Renal cortex interstitium (tissue), 11 donors: Measurements from ENCODE around the gene NXPH4. TPM values are rescaled to one million over a fixed set of nuclear protein-coding genes. Genes with fewer than 3 reads are reported as not detected.

Source experiments
- DNase-seq, 11 donors: peaks; one replicate each; pipeline ENCODE4 v3.0.0-alpha.2; 2013; ENCODE audit warnings: low read depth in 9 of 11, low spot score in 4 of 11; ENCODE audit errors: extremely low read depth in 1 of 11
- polyA plus RNA-seq, 3 donors: library from polyadenylated mRNA; unstranded; fragments of 120-200 nt; gene quantifications; one replicate each; pipeline ENCODE4 v1.2.1, GENCODE V29; 2013; ENCODE audit not compliant: insufficient read length in 3 of 3

The NXPH4 gene
- polyA plus RNA-seq, 3 donors: 3.0 to 5.6 (median 4.2) TPM

- no peak for DNase-seq
Measured at GRCh38 chr12:57196956-57197355, 19.6 kb upstream of the NXPH4 start.

DNA sequence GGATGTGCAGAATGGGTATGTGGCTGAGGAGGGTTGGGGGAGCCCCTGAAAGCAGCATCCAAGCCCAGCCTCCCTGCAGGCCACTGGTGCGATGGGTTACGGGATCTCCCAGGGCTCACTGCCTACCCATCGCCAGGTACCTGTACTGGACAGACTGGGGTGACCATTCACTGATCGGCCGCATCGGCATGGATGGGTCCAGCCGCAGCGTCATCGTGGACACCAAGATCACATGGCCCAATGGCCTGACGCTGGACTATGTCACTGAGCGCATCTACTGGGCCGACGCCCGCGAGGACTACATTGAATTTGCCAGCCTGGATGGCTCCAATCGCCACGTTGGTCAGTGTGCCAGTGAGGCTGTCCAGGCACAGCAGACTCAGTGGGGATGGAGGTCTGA is 18.3 kb upstream of the NXPH4 start:
- no peak for DNase-seq

DNA sequence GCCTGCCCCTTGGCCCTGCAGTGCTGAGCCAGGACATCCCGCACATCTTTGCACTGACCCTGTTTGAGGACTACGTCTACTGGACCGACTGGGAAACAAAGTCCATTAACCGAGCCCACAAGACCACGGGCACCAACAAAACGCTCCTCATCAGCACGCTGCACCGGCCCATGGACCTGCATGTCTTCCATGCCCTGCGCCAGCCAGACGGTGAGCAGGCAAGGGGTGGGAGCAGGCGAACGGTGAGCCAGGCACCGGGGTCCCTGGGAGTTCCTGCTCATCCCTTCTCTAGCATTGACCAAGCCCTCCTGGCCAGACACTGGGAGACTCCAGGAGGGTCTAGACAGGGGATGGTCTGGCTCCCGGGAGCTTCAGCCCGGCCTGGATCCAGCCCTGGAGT is 17.4 kb upstream of the NXPH4 start:
- DNase-seq: no peak

DNA sequence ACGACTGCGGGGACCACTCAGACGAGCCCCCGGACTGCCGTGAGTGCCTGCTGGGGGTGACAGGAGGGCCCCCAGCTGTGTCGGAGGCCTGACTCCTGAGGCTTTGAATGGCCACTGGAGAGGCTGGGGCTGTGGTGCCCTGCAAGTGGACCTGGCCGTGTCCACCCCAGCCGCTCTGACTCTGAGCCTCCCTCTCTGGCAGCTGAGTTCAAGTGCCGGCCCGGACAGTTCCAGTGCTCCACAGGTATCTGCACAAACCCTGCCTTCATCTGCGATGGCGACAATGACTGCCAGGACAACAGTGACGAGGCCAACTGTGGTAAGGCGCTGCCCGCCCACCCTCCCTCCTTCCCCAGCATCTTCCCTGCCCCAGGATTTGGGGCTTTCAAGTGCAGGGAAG is 16.1 kb upstream of the NXPH4 start:
- no peak for DNase-seq

DNA sequence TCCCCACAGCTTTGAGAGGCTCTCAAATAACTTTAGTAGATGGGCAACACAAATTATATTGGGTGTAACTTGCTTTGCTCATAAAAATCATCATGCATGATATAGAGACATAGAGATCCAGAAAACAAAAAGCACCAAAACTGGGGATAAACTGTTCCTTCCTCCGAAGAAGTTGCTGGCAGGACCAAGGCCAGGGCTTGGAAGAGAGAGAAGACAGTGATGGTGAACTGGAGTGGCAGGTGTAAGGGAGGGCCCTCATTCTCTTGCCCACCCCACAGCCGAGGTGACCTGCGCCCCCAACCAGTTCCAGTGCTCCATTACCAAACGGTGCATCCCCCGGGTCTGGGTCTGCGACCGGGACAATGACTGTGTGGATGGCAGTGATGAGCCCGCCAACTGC is 15.4 kb upstream of the NXPH4 start:
- no peak for DNase-seq

DNA sequence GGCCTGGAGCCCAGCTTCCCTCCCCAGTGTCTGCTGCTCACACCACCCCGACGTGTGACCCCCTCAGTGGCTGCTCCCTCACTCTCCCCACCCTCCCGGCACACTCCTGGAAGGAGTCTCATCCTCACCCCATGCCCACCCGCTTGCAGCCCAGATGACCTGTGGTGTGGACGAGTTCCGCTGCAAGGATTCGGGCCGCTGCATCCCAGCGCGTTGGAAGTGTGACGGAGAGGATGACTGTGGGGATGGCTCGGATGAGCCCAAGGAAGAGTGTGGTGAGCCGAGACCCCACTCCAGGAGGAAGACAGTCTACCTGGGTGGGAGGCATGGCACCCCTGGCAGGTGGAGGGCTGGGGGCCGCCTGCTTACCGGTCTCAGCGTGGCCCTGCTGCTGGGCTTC is 15.0 kb upstream of the NXPH4 start:
- DNase-seq: no peak

DNA sequence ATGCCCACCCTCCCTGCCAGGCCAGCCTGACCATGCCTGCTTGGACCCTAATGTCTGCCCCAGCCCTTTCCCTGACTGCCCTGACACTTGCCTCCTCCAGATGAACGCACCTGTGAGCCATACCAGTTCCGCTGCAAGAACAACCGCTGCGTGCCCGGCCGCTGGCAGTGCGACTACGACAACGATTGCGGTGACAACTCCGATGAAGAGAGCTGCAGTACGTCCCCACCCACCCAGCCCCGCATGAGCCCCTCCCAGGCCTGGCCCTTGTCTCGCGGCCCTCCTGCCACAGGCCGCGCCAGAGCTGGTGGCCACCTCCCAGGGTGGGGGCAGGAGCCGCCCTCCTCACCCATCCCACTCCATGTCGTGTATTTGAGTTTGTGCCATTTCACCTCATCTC is 14.3 kb upstream of the NXPH4 start:
- DNase-seq: no peak

DNA sequence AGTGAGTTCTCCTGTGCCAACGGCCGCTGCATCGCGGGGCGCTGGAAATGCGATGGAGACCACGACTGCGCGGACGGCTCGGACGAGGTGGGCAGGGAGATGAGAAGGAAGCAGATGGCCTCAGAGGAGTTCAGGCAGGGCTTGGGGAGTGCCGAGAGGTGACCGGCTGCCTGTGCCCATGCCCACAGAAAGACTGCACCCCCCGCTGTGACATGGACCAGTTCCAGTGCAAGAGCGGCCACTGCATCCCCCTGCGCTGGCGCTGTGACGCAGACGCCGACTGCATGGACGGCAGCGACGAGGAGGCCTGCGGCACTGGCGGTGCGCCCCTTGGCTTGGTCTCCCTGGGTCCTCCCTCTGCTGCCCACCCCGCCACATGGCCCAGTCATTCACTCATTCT is 13.4 kb upstream of the NXPH4 start:
- DNase-seq: no peak

DNA sequence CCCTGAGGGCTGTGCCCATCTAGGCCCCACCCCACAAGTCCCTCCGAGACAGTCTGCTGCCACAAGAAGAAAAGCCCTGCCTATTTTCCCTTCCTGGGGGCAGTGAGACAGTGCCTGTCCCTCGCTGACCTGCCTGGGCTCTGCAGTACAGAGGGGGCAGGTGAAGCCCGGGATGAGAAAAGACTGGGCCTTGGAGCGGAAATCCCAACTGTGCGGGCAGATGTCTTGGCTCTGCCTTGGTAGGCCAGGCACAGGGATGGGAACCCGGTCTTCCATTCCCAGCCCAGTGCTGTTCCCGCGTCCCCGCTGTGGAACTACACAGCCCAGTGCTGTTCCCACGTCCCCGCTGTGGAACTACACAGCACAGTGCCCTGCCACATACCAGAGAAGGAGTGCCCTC is 12.8 kb upstream of the NXPH4 start:
- no peak for DNase-seq

- DNase-seq: no peak
Measured at GRCh38 chr12:57204454-57204853, 12.1 kb upstream of the NXPH4 start.

GRCh38 chr12:57205186-57205585 is 11.4 kb upstream of the NXPH4 start:
- DNase-seq: no peak

DNA sequence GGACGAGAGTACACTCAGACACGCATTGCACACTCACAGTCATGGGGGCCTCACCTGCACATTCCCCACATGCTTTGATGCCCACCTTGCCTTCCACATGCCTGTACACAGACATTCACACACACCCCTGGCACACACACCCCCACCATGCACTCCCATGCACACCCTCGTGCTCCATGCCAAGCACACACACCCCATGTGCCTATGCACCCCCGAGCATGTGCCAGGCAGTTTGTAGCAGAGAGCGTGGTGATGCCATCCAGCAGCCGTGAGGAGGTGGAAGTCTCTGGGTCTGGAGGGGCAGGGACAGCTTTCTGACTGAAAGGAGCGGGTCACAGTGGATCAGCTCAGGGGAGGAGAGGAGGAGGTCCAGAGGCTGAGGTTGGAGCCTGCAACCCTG is 10.7 kb upstream of the NXPH4 start:
- no peak for DNase-seq

- DNase-seq: no peak
Measured at GRCh38 chr12:57207731-57208630, 8.6 kb upstream of the NXPH4 start.

- no peak for DNase-seq
Measured at GRCh38 chr12:57208631-57209282, 7.8 kb upstream of the NXPH4 start.

DNA sequence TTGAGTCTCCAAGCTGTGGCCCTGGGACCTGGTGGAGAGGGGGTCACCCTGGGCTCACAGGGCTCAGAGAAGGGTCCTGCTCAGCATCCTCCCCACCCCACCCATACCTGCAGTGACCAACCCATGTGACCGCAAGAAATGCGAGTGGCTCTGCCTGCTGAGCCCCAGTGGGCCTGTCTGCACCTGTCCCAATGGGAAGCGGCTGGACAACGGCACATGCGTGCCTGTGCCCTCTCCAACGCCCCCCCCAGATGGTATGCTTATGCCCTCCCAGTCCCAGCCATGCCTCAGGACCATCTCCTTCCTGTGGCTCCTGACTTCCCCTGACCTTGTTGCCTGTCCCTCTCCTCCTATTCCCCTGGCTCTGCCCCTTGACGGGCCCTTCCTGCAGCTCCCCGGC is 6.7 kb upstream of the NXPH4 start:
- no peak for DNase-seq

DNA sequence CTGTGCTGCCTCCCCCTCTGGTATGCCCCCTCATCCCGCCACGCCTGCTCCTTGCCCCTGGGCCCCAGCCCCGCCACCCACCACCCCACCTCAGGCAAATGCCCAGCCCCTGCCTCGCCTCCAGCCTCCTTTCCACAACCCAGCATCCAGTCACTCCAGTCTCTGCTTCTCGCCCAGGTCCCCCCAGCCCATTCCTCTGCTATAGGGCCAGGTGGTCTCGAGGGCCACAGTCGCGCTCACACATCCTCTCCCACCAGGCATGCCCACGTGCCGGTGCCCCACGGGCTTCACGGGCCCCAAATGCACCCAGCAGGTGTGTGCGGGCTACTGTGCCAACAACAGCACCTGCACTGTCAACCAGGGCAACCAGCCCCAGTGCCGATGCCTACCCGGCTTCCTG is 6.1 kb upstream of the NXPH4 start:
- DNase-seq: no peak

DNA sequence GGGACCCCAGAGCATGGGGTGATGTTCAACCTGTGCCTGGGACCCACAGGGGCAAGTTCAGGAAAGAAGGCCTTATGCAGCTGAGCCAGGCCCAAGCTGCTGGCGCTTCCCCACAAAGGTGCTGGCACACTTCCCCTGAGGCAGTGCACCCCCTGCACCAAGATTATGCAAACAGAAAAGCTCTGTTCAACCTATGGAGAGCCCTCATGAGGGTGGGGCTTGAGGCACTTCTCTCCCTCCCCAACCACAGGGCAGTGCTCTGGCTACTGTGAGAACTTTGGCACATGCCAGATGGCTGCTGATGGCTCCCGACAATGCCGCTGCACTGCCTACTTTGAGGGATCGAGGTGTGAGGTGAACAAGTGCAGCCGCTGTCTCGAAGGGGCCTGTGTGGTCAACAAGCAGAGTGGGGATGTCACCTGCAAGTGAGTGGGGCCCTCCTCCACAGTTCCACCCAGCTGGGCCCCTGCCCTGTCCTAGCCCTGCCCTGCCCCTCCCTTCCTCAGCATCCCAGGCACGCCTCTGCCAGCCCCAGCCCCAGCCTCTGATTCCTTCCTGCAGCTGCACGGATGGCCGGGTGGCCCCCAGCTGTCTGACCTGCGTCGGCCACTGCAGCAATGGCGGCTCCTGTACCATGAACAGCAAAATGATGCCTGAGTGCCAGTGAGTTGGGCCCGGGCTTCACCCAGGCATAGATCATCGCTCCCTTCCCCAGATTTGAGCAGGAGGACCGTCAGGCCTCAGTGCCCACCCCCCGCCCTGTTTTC is 5.5 kb upstream of the NXPH4 start:
- DNase-seq: no peak

- DNase-seq: no peak
Measured at GRCh38 chr12:57211791-57212700, 4.5 kb upstream of the NXPH4 start.

- no peak for DNase-seq
Measured at GRCh38 chr12:57212701-57213057, 3.9 kb upstream of the NXPH4 start.
